ENCODE data around the gene PAPSS2. TPM values are rescaled to one million over a fixed set of nuclear protein-coding genes. Genes with fewer than 3 reads are reported as not detected.
"Not testable (repeated sequence)": the region's sequence is repeated elsewhere in the genome, so short reads cannot be mapped to it uniquely, and the experiment has no call there.

PAPSS2 gene
- total RNA-seq (10 to 100 TPM; 11.0 to 25.9 (median 13.0) TPM), polyA plus RNA-seq (1 to 10 TPM; 3.0 to 6.3 (median 4.7) TPM)
- long read RNA-seq, donor 1, transcript PAPSS2-201 (12 exons, 3,949 nt) = major isoform, 7 of 7 reads
- long read RNA-seq, donor 1, partial matches to known transcripts = 0 of 7 reads
- long read RNA-seq, donor 1, other reads (novel, unspliced or antisense) = 0 of 7 reads
- long read RNA-seq, donor 2 = 0 reads

- intact Hi-C loops (cut with DNase I; ENCODE audit: low total_unique reads) = loop anchor here (10.0 kb wide), 1 partner anchor 75 kb away; no protein-coding TSS in a partner anchor
- DNase-seq = peak; percentile 88
Measured at GRCh38 chr10:87659571-87660483, at the start of gene PAPSS2. TSS of gene PAPSS2 (plus strand) at chr10:87659878. CDS start at chr10:87659982, 104 bp downstream.

DNA sequence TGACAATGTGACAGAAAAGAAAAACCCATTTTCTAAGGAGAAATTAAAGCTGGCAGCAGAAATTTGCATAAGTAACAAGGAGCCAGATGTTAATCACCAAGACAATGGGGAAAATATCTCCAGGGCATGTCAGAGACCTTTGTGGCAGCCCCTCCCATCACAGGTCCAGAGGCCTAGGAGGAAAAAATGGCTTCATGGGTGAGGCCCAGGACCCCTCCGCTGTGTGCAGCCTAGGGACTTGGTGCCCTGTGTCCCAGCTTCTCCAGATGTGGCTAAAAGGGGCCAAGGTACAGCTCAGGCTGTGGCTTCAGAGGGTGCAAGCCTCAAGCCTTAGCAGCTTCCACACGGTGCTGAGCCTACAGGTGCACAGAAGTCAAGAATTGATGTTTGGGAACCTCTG is 48.3 kb upstream of the PAPSS2 start:
- H3K36me3 ChIP-seq; intact Hi-C loops (cut with DNase I; ENCODE audit: low total_unique reads); H3K4me1 ChIP-seq; H3K27ac ChIP-seq; H3K4me3 ChIP-seq; H3K27me3 ChIP-seq (replicated peaks in 1 of 7); DNase-seq: not testable (repeated sequence)
- peaks cover 0 to 12% (median 2%) of the 10 kb centered on the region in 8 donors for H3K9me3 ChIP-seq
- 92 to 100% (median 98%) methylated on average over 2 of the region's 2 CpGs for WGBS, 5 donors

More at GRCh38 chr10:87659571-87660483, at the start of gene PAPSS2:
- peaks cover 0 to 30% (median 8%) of the 10 kb centered on the region in 7 donors for H3K27me3 ChIP-seq (replicated peaks in 1 of 7)
- no peaks in the 10 kb centered on the region for H3K9me3 ChIP-seq
- peak within 1 kb of the TSS; percentile 36 to 83 (median 66) for H3K27ac ChIP-seq
- WGBS, 5 donors = 1 to 5% (median 1%) methylated on average over 47 to 82 of the region's 82 CpGs
- H3K36me3 ChIP-seq = no peaks in the 10 kb centered on the region
- H3K4me3 ChIP-seq = peak within 1 kb of the TSS; percentile 44 to 80 (median 60)
- no peak for TF ChIP-seq POLR2A (IDR thresholded peaks at IDR 0.05)
- TF ChIP-seq, protein P1, sequence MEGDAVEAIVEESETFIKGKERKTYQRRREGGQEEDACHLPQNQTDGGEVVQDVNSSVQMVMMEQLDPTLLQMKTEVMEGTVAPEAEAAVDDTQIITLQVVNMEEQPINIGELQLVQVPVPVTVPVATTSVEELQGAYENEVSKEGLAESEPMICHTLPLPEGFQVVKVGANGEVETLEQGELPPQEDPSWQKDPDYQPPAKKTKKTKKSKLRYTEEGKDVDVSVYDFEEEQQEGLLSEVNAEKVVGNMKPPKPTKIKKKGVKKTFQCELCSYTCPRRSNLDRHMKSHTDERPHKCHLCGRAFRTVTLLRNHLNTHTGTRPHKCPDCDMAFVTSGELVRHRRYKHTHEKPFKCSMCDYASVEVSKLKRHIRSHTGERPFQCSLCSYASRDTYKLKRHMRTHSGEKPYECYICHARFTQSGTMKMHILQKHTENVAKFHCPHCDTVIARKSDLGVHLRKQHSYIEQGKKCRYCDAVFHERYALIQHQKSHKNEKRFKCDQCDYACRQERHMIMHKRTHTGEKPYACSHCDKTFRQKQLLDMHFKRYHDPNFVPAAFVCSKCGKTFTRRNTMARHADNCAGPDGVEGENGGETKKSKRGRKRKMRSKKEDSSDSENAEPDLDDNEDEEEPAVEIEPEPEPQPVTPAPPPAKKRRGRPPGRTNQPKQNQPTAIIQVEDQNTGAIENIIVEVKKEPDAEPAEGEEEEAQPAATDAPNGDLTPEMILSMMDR (IDR thresholded peaks at IDR 0.05 in 8 of 11, conservative IDR thresholded peaks at IDR 0.05 in 3 of 11) = no peak
- TF ChIP-seq POLR2AphosphoS5 (IDR thresholded peaks at IDR 0.05) = peak in 2 of 3 donors; percentile 65 to 67
- peaks cover 0 to 61% (median 21%) of the 10 kb centered on the region in 6 donors for H3K4me1 ChIP-seq

- no peaks in the 10 kb centered on the region for H3K4me1 ChIP-seq
- 47 to 94% (median 89%) methylated on average over 2 of the region's 2 CpGs for WGBS, 5 donors
- no peak for TF ChIP-seq POLR2A (IDR thresholded peaks at IDR 0.05)
- no peak for TF ChIP-seq POLR2AphosphoS5 (IDR thresholded peaks at IDR 0.05)
- TF ChIP-seq, protein P1 (IDR thresholded peaks at IDR 0.05 in 8 of 11, conservative IDR thresholded peaks at IDR 0.05 in 3 of 11) = no peak
Measured at GRCh38 chr10:87612115-87612514, 47.6 kb upstream of the PAPSS2 start.

GRCh38 chr10:87613751-87614150 is 45.9 kb upstream of the PAPSS2 start:
- DNase-seq = no peak
- intact Hi-C loops (cut with DNase I; ENCODE audit: low total_unique reads) = no loop called here
- H3K4me1 ChIP-seq = no peaks in the 10 kb centered on the region
- H3K27ac ChIP-seq = no peak overlapping the region
- H3K9me3 ChIP-seq = peaks cover 0 to 12% (median 2%) of the 10 kb centered on the region in 8 donors
- TF ChIP-seq POLR2AphosphoS5 (IDR thresholded peaks at IDR 0.05) (no peak), POLR2A (IDR thresholded peaks at IDR 0.05) (no peak)
- TF ChIP-seq, protein P1 (IDR thresholded peaks at IDR 0.05 in 8 of 11, conservative IDR thresholded peaks at IDR 0.05 in 3 of 11) = no peak
- no peak overlapping the region for H3K4me3 ChIP-seq
- WGBS, 5 donors = 74 to 91% (median 82%) methylated on average over 2 of the region's 2 CpGs
- H3K36me3 ChIP-seq = no peaks in the 10 kb centered on the region
- peaks cover 0 to 2% (median 0%) of the 10 kb centered on the region in 7 donors for H3K27me3 ChIP-seq (replicated peaks in 1 of 7)

More at GRCh38 chr10:87612115-87612514, 47.6 kb upstream of the PAPSS2 start:
- H3K27me3 ChIP-seq (replicated peaks in 1 of 7) = peaks cover 0 to 2% (median 0%) of the 10 kb centered on the region in 7 donors
- H3K9me3 ChIP-seq = peaks cover 0 to 12% (median 2%) of the 10 kb centered on the region in 8 donors
- H3K27ac ChIP-seq = no peak overlapping the region
- DNase-seq = no peak
- H3K36me3 ChIP-seq = no peaks in the 10 kb centered on the region
- no peak overlapping the region for H3K4me3 ChIP-seq
- intact Hi-C loops (cut with DNase I; ENCODE audit: low total_unique reads) = no loop called here

Measured in spleen (tissue), 13 donors.